Calu3 (cell line): ENCODE data around the gene OMG. TPM values are rescaled to one million over a fixed set of nuclear protein-coding genes. Genes with fewer than 3 reads are reported as not detected.

Experiments used
- BruUV-seq: library from RNA; stranded (reverse); fragments of 400-500 nt; replicated peaks from 2 replicates; lab custom pipeline; 2021; lab: Mats Ljungman, UMichigan
- CTCF ChIA-PET: fragments of 300-600 bp; sonication (Branson Sonifier 250); formaldehyde crosslinking; loops from one replicate; lab custom pipeline; 2022; ENCODE audit warnings: antibody characterized with exemption; lab: Charles Lee
- DNase-seq: peaks from one replicate; pipeline ENCODE4 v3.0.0; 2022
- H3K27ac Mint-ChIP-seq: one replicate; pipeline ENCODE4 v1.8.0; 2022; ENCODE audit warnings: mixed read lengths; ENCODE audit not compliant: unreplicated experiment
- H3K27me3 Mint-ChIP-seq: one replicate; pipeline ENCODE4 v1.8.0; 2022; ENCODE audit warnings: mixed read lengths; ENCODE audit not compliant: unreplicated experiment
- H3K36me3 Mint-ChIP-seq: one replicate; pipeline ENCODE4 v1.8.0; 2022; ENCODE audit warnings: mild to moderate bottlenecking, moderate library complexity, mixed read lengths; ENCODE audit not compliant: insufficient read depth, unreplicated experiment
- H3K4me1 Mint-ChIP-seq: one replicate; pipeline ENCODE4 v1.8.0; 2022; ENCODE audit warnings: mild to moderate bottlenecking, low read depth, mixed read lengths; ENCODE audit not compliant: unreplicated experiment
- H3K4me3 Mint-ChIP-seq: one replicate; pipeline ENCODE4 v1.8.0; 2022; ENCODE audit warnings: mild to moderate bottlenecking, low read depth, moderate library complexity, mixed read lengths; ENCODE audit not compliant: unreplicated experiment
- H3K9me3 Mint-ChIP-seq: one replicate; pipeline ENCODE4 v1.8.0; 2022; ENCODE audit warnings: low read depth, mixed read lengths; ENCODE audit not compliant: unreplicated experiment
- CTCF ChIP-seq: fragments of 200-600 bp; IDR thresholded peaks from one replicate; pipeline ENCODE4 v1.8.0; 2022; ENCODE audit warnings: antibody characterized with exemption; ENCODE audit not compliant: unreplicated experiment
- intact Hi-C: fragments of 100-400 bp; cut with micrococcal nuclease; formaldehyde crosslinking; loops from one replicate; pipeline ENCODE4 v1.10.0; 2022; ENCODE audit not compliant: unreplicated experiment
- total RNA-seq: library from RNA; stranded (reverse); gene quantifications from 2 replicates; pipeline ENCODE4 v1.2.3, GENCODE V29; 2022

The OMG gene
- total RNA-seq, 1 experiment from 2014 or later: not detected

- no peaks in the 10 kb centered on the region for H3K36me3 Mint-ChIP-seq
- no TSS peak for BruUV-seq
- peaks cover 7% of the 10 kb centered on the region for H3K4me1 Mint-ChIP-seq
- no peaks in the 10 kb centered on the region for H3K27me3 Mint-ChIP-seq
- no peak for DNase-seq
- no peak overlapping the region for H3K4me3 Mint-ChIP-seq
- intact Hi-C loops: no loop called here
- no peak for TF ChIP-seq CTCF
- no peaks in the 10 kb centered on the region for H3K9me3 Mint-ChIP-seq
- CTCF ChIA-PET: no interaction called here
- no peak overlapping the region for H3K27ac Mint-ChIP-seq
Measured at GRCh38 chr17:31254654-31255053, 42.4 kb downstream of the OMG start.

GRCh38 chr17:31252741-31253140 is 44.3 kb downstream of the OMG start:
- intact Hi-C loops: no loop called here
- Mint-ChIP-seq H3K27ac (no peak overlapping the region), H3K4me1 (peaks cover 7% of the 10 kb centered on the region), H3K27me3 (no peaks in the 10 kb centered on the region), H3K9me3 (no peaks in the 10 kb centered on the region), H3K36me3 (peaks cover 5% of the 10 kb centered on the region), H3K4me3 (no peak overlapping the region)
- TF ChIP-seq CTCF: no peak
- no peak for DNase-seq
- CTCF ChIA-PET: no interaction called here
- BruUV-seq: no TSS peak

GRCh38 chr17:31251970-31252328 is 45.1 kb downstream of the OMG start:
- CTCF ChIA-PET: interaction anchor here (0.7 kb wide), 1 partner anchor 303 kb away, joined by 3 read pairs; no protein-coding TSS in a partner anchor
- peaks cover 9% of the 10 kb centered on the region for H3K36me3 Mint-ChIP-seq
- no TSS peak for BruUV-seq
- H3K27me3 Mint-ChIP-seq: no peaks in the 10 kb centered on the region
- H3K4me1 Mint-ChIP-seq: peaks cover 7% of the 10 kb centered on the region
- no peak for DNase-seq
- no peak for TF ChIP-seq CTCF
- no peak overlapping the region for H3K27ac Mint-ChIP-seq
- H3K4me3 Mint-ChIP-seq: no peak overlapping the region
- intact Hi-C loops: no loop called here
- no peaks in the 10 kb centered on the region for H3K9me3 Mint-ChIP-seq

- no peak overlapping the region for H3K27ac Mint-ChIP-seq
- H3K27me3 Mint-ChIP-seq: no peaks in the 10 kb centered on the region
- DNase-seq: no peak
- H3K4me3 Mint-ChIP-seq: no peak overlapping the region
- CTCF ChIA-PET: no interaction called here
- TF ChIP-seq CTCF: no peak
- peaks cover 7% of the 10 kb centered on the region for H3K4me1 Mint-ChIP-seq
- intact Hi-C loops: no loop called here
- no peaks in the 10 kb centered on the region for H3K9me3 Mint-ChIP-seq
- no TSS peak for BruUV-seq
- peaks cover 11% of the 10 kb centered on the region for H3K36me3 Mint-ChIP-seq
Measured at GRCh38 chr17:31251105-31251969, 45.7 kb downstream of the OMG start.
